GOT3 (cell line): Measurements from ENCODE around the gene NDUFB11.

Source experiments
- DNase-seq: peaks from one replicate; lab custom pipeline; 2025; ENCODE audit warnings: mixed read lengths; lab: John Stamatoyannopoulos, UW

NDUFB11 gene

DNA sequence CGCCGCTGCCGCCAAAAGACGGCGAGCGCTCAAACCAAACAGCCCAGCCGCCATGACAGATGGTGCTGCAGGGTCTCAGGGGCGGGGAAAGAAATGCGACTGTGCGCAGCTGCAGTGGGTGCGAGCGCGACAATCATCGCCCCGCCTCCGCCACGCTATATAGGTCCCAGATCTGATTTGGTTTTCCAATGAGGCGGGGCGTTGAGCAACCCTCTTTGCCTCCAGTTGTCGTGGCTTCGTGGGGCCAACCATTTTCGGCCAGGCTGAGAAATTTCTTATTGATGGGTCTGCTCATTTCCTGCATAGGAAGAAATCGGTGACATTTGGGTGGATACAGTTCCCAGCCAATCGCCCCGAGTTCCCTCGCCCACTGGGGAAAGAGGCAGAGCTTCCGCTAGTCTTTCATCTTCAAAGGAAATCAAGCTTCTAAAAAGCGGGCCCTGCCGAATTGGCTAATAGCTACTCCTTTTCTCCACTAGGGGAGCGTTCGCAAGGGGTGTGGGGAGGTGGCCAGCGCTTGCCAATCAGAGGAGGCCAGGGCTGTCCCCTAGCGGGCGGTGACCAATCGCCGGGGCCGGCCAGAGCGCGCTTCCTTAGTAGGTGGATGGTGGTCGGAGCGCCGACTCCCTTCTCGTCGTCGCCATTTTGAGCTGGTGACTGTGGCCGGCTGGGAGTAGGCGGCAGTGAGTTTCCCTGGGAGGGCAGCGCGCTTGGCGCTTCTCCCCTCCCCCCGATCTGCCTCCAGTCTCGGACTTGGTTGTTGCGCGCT, at the start of gene NDUFB11, which contains the start of gene RBM10:
TSS of gene NDUFB11 (minus strand) at position 77 of the 769 bp plus-strand sequence. CDS start at position 54, 23 bp downstream.
TSS of gene RBM10 (plus strand) at position 596 of the 769 bp plus-strand sequence. CDS start 2,261 bp downstream, outside the sequence.
- peak; percentile 66 for DNase-seq

DNA sequence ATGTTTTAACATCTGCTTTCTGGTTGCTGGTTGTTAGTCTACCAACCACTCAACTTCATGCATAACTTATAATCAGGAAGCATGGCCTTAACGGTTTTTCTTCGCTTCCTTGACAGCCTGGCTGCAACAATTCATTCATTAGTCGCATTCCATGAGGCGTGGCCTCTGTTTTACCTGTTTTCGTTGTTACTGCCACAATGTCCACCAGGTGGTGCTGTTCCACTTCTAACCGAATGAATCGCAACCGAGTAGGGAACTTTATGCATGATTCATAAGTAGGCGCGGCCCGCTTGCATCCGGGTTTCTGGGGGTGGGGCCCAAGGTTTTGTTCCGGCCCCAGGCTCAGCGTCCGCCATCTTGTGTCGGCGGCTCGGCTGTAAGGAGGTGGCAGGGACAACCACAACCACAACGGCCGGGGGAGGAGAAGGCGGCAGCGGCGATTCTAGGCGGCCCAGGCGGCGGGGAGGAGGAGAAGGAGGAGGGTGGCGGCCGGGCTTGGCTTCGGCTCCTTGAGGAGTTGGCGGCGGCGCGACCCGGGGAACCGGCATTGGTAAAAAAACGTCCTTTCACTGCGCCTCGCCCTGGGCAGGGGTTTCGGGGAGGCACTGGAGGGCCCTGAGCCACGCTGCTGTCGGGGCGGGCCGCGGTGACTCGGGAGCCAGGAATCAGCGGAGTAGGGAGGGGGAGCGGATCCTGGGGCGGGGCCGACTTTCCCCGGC, 49.1 kb upstream of the NDUFB11 start, which contains the start of gene UBA1:
TSS of gene UBA1 (plus strand) at position 355 of the 719 bp plus-strand sequence. CDS start 4,974 bp downstream, outside the sequence.
- peak; percentile 71 for DNase-seq

DNA sequence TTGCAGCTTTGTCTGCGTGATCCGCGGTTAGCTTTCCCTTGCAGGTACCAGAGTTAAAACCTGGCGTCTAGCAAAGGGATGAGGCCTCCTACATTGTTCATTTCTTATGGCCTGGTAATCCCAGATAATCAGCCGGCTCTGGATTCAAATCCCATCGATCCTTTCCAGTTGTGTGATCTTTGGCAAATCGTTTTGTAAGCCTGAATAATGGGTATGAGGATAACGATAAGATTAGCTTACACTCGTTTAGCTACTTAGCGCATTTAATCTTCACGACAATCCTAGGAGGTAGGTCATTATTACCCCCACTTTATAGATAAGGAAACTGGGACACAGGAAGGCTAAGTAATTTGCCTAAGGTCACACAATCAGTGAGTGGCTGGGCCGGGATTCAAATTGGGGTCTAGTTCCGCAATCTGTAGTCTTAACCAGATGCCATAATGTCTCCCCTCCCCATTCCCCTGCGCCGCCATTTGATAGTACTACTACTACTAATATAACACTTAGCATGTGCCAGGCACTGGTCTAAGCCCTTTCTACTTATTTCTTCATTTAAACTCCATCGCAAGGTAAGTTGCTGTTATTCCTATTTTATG, 47.4 kb upstream of the NDUFB11 start:
- DNase-seq, result no peak

DNA sequence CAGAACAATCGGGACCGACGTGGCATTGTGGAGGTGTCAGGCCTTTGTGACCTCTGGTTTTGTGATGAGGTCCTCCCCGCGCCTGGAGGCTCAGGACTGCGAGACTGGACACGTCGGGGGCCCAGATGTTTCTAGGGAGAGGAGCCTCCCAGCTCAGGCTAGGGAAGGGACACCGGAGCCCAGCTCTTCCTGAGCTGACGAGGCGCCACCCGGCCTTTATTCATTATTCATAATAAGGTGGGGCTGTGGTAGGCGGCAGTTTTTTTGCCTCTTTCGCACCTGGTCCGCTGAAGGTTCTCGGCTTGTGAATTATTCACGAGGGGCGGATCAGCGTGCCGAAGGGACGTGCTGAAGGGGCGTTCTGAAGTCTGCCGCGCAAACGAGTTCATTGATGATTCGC, 46.8 kb upstream of the NDUFB11 start:
- DNase-seq, result no peak

DNA sequence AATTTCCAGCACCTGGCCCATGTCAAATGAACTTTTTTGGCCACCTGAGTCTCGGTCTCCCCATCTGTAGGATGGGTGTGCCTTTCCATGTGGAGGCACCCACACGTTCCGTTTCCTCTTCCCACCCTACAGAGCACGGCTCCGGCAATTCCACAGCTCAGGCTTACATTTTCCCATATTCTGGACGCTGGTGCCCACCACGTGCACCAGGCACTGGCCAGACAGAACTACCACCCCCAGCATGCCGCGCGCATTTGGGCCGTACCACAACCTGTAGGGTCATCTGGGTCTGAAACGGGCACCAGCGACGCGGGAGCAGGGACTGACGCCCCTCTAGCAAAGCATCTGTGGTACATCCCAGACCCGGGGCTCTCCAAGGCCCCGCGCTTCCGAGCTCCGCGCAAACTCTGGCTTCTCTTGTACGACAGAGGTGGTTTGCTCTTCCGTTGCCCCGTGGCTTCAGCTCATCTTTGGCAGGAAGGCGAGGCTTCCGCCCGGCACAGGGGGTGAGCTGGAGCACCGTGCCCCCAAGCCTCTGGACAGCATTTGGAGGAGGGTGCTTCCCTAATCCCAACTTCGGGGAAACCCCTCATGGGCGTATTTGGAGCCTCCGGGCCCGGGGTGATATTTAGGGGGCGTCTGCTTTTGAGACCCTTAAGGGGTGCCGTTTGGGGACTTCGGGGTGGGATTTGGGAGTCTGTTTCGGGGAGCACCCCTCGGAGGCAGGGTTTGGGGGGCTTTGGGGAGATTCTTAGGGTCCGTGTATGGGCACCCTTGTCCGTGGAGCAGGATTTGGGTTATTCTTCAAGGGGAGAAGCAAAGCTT, 46.2 kb upstream of the NDUFB11 start:
- DNase-seq, result peak; percentile 40

DNA sequence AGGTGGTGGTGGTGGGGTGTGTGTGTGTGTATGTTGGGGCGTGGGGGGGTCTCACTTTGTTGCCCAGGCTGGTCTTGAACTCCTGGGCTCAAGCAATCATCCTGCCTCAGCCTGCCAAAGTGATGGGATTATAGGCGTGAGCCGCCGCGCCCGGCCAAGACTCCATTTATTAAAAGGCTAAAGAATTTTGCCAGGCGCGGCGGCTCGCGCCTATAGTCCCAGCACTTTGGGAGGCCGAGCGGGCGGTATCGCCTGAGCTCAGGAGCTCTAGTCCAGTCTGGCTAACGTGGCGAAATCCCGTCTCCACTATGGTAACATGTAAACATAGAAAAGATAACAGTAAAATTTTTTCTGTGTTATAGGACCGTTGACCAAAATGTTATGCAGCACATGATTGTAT, 45.4 kb upstream of the NDUFB11 start:
- DNase-seq, result no peak

DNA sequence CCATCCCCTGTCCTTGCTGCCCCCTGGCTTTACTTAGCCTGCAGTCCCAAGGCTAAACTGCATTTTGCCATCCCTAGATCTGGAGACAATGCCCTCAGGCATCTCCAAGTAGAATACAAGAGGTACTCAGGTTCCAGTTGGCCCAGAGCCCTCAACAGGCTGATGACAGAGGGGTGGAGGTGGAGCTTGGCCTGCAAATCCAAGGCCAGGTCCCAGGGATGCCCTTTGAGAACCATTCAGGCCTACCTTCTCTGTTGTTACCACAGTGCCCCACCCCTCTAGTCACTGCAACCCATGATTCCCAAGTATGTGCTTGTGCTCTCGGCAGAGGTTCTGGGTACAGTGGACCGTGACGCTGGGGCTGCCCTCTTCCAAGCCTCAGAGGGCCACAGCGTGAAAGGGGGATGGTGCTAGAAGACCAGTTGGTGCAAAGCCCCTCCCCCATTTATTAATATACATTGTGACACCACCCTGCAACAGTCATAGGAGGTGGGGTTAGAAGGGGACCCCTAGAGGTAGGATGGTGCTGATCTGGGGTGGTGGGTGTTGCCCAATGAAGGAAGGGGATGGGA, 42.7 kb upstream of the NDUFB11 start:
- DNase-seq, result no peak

DNA sequence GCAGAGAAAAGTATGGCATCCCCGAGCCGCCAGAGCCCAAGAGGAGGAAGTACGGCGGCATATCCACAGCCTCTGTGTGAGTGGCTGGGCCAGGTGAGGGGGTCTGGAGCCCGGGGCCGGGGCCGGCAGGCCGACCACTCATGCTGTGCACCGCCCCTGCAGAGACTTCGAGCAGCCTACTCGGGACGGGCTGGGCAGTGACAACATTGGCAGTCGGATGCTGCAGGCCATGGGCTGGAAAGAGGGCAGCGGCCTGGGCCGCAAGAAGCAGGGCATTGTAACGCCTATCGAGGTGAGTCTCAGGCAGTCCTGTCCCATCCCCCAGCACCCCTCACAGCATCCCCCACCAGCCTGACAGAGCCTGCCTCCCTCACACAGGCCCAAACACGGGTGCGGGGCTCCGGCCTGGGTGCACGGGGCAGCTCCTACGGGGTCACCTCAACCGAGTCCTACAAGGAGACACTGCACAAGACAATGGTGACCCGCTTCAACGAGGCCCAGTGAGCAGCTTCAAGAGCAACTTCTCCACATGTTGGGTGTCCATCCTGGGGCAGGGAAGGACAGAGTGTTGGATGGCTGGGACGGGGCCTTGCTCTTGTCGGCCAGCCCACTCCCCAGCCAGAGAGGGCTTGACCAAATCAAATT, 41.7 kb upstream of the NDUFB11 start:
- DNase-seq, result no peak

DNA sequence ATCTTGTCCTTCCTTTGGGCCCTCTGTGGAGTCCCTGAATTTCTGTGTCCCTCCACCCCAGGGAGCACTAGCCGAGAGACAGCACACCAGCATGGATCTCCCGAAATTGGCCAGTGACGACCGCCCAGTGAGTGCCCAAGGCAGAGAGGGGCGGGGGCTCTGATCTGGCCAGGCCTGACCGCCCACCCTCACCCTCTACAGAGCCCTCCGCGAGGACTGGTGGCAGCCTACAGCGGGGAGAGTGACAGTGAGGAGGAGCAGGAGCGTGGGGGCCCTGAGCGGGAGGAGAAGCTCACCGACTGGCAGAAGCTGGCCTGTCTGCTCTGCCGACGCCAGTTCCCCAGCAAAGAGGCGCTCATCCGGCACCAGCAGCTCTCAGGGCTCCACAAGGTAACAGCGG, 40.7 kb upstream of the NDUFB11 start:
- no peak for DNase-seq

DNA sequence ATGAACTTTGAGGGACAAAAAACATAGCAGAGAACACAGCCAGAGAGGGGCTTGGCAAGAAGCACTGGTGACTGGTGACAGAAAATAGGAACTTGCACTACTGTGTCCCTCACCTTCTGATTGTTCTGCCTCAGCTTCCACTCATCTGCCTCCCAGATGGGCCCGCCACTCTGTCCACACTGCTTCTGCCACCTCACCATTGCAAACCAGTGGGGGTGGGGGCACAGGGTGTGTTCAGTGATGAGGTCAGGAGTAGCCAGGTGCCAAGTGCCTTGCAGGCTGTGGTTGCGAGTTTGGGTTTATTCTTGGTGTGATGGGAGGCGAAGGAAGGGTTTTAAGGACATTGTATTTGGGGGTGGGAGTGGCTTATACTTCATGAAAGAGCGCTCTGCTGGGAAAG, 40.0 kb upstream of the NDUFB11 start:
- DNase-seq, result no peak

DNA sequence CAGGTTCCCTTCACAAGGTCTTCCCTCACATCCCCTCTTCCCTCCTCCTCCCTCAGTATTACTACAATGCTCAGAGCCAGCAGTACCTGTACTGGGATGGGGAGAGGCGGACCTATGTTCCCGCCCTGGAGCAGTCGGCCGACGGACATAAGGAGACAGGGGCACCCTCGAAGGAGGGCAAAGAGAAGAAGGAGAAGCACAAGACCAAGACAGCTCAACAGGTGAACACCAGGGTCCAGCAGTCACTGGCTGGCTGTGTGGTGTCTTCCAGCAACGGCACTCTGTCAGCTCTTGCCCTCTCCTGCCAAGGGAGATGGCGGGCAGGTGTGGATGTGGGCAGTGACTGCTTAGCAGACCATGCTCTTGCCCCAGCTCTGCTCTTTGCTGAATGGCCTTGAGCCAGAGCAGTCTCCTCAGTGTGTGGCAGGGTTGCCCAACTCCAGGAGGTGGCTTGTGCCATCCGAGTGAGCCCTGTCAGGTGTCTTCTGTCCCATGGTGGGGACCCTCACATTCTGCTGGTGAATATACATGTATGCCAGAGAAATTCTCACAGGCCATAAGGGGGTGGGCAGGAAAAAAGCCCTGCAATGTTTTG, 37.7 kb upstream of the NDUFB11 start:
- DNase-seq, result no peak

DNA sequence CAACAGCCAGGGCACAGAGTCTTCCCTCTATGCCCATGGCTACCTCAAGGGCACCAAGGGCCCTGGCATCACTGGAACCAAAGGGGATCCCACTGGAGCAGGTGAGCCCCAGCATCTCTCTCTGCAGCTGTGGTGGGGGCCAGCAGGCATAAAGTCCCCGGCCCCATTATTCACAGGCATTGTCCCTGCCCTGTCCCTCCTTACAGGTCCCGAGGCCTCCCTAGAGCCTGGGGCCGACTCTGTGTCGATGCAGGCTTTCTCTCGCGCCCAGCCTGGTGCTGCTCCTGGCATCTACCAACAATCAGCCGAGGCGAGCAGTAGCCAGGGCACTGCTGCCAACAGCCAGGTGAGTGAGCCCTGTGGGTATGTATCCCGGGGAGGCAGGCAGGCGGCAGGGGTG, 36.8 kb upstream of the NDUFB11 start:
- no peak for DNase-seq

DNA sequence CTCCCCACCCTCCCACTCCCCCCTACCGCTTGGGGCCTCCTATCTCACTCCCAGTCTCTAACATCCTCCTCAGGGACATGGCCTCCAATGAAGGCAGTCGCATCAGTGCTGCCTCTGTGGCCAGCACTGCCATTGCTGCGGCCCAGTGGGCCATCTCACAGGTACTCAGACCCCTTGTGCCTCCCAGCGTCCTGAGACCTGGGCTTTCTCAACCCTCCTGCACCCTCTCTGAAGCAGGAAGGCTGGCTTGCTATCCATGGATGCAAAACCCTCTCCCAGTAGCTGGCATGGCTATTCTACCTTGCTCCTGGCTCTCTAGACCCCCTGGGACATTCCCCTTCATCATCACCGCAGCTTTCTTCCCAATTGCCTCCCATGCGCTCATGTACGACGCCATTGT, 35.8 kb upstream of the NDUFB11 start:
- no peak for DNase-seq

DNA sequence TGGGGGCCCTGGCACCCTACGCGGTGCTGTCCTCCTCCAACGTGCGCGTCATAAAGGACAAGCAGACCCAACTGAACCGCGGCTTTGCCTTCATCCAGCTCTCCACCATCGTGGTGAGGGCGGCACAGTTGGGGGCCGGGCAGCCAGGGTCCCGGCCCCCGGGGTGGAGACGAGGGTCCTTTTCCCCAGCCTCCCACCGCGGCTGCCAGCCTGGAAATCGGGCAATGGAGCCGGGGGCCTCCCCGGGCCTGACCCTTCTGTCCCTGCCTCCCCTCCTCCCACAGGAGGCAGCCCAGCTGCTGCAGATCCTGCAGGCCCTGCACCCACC, 35.4 kb upstream of the NDUFB11 start:
- DNase-seq, result no peak

DNA sequence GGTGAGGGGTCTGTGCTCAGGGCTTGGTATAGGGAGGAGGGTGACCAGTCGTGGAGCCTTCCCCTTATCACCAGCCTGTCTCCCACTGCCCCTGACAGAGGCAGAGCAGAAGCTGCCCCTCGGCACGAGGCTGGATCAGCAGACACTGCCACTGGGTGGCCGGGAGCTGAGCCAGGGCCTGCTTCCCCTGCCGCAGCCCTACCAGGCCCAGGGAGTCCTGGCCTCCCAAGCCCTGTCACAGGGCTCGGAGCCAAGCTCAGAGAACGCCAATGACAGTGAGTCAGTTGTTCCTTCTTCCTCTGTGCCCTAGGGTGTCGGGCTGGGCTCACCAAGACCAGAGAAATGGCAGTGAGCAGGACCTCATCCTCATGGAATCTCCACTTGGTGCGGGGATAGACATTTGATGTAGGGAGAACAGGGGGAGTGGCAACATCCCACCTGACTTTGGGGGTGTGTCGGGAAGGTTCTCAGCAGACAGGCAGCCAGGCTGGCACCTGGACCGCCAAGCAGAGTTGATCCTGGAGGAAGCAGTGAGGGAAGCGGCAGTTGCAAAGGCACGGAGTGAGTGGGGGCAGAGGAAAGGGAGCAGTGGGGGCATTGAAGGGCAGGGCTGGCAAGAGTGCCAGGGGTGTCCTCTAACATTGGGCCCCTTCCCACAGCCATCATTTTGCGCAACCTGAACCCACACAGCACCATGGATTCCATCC, 34.9 kb upstream of the NDUFB11 start:
- no peak for DNase-seq

DNA sequence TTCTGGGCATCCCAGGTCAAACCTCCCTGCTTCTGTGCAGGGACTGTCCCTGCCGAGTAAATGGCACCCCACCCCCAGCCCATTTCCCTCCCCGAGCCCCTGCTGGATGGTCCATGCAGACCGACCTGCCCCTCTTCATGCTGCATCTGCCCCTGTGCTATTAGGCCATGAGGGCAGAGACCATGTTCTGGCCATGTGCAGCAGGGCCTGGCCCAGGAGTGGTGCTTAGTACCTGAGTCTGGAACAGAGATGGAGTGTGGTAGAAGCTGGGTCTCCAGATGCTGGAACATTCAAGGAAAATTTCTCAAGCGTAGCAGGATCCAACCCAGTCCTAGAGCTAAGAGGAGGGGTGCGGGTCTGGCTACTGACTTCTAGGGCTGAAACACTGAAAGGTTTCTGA, 33.8 kb upstream of the NDUFB11 start:
- DNase-seq, result no peak

DNA sequence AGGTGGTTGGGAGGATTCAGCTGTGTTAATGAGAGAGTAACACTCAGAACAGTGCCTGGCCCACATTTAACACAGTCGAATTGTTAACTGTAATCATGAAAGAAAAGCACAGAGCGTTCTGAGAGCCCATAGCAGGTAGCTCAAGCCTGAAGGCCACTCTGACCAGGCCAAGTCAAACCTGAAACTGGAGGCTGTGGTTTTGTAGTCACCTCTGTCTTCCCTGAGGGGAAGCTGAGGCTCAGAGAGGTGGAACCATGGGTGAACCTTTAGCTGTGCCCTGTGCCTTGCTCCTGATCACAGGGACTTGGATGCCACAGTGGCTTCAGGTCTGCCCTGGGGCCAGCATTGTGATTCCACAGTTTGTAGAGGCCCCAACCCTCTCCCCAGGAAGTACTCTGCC, 32.6 kb upstream of the NDUFB11 start:
- no peak for DNase-seq

DNA sequence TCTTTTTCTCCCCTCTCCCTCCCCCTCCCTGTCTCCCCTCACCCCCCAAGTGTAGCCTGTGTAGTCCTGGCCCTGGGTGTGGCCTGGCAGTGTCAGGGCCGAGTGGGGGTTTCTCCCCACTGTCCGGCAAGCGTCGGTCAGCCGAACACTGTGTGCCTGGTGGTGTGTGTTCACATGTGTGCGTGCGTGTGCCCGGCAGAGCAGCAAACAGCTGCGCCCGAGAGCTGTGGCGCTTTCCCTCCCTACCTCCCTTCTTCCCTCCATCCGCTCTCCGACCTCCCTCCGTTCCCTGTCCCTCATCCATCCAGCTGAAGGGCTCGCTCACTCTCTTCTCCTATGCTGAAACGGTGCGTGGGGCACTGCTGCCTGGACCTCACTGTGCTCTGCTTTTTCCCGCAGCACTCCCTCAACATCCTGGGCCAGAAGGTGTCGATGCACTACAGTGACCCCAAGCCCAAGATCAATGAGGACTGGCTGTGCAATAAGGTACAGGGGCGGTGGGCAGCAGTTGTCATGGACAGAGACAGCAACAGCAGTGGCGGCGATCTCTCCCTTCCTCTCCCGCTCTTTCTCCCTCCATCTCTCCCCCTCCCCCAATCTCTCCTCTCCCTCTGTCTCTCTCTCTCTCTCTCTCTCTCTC, 31.7 kb upstream of the NDUFB11 start:
- DNase-seq, result no peak

DNA sequence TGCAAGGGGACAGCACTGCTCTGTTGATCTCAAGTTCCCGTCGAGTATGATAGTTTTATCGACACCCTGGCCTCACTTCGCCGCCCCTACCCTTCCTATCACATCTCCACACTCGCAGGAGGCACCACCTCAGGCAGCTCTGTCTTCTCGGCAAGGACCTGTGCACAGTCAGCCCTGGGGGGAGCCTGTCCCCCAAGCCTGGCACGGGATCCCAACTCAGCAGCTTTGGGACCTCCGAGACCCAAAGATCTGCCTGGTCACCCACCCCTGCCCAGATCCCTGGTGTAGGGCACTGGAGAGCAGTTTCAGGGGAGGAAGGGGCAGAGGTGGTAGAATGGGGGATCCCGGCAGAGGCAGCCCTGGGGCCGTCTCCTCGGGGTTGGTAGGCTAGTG, 31.1 kb upstream of the NDUFB11 start:
- no peak for DNase-seq
